ENCODE results near the gene PTPRC.

- TF ChIP-seq POLR2AphosphoS5 (IDR thresholded peaks at IDR 0.05; ENCODE audit: low read depth, low read length) (no peak), TAF1 (IDR thresholded peaks at IDR 0.05; ENCODE audit: low read depth, low read length) (no peak), POLR2A (IDR thresholded peaks at IDR 0.05; ENCODE audit: low read depth, low read length) (no peak), POU2F2 (IDR thresholded peaks at IDR 0.05; ENCODE audit: low read depth, low read length) (no peak), SPI1 (IDR thresholded peaks at IDR 0.05; ENCODE audit: low read depth, low read length) (no peak), PAX5 (IDR thresholded peaks at IDR 0.05; ENCODE audit: insufficient read depth, low read length, severe bottlenecking) (no peak)
Observed at GRCh38 chr1:198611219-198611618, 27.6 kb upstream of the PTPRC start.

Data from GM12891 (cell line).